A549 (cell line): Measurements from ENCODE around the gene ZNF337. TPM values are rescaled to one million over a fixed set of nuclear protein-coding genes. Genes with fewer than 3 reads are reported as not detected.
"Not testable (repeated sequence)": the region's sequence is repeated elsewhere in the genome, so short reads cannot be mapped to it uniquely, and the experiment has no call there.

Experiments used
- ATAC-seq, 2 experiments: fragments of 200-7000 bp in 1 of 2; fragments of >200 bp in 1 of 2; cut with Nextera tagmentation in 1 of 2; cut with Tn5 transposase in 1 of 2; 3 replicates each; pipeline versions ENCODE4 v1.8.0 to v1.9.1; 2018 to 2020; ENCODE audit warnings: mild to moderate bottlenecking in 1 of 2, moderate library complexity in 1 of 2
- CTCF ChIA-PET: fragments of 300-600 bp; sonication (Branson Sonifier 250); formaldehyde crosslinking; extraction: SDS; loops from one replicate; lab custom pipeline; 2021; ENCODE audit warnings: antibody characterized with exemption, inconsistent platforms; lab: Yijun Ruan, JAX
- POLR2A ChIA-PET: fragments of 350-600 bp; formaldehyde crosslinking; extraction: SDS; loops from one replicate; lab custom pipeline; 2021; ENCODE audit warnings: antibody characterized with exemption, inconsistent platforms; lab: Yijun Ruan, JAX
- DNase-seq, 2 experiments: peaks; one replicate each; pipeline versions ENCODE4 v3.0.0 to v3.0.0-alpha.2; 2011 to 2016; ENCODE audit warnings: low read depth in 1 of 2, low spot score in 1 of 2
- FAIRE-seq: peaks from 2 replicates; lab custom pipeline; 2011; peaks lifted over from hg19 to GRCh38; lab: Jason Lieb, UNC
- H3K27ac ChIP-seq, 2 experiments: fragments of >200 bp; sonication (Bioruptor Twin); formaldehyde crosslinking; 3 replicates each; pipeline ENCODE4 v1.5.1; 2016 to 2017
- H3K4me1 ChIP-seq: fragments of >200 bp; sonication (Bioruptor Twin); formaldehyde crosslinking; 3 replicates; pipeline ENCODE4 v1.6.1; 2016
- H3K4me2 ChIP-seq: fragments of >200 bp; sonication (Bioruptor Twin); formaldehyde crosslinking; 3 replicates; pipeline ENCODE4 v1.6.1; 2016
- H3K4me3 ChIP-seq: fragments of >200 bp; sonication (Bioruptor Twin); formaldehyde crosslinking; 3 replicates; pipeline ENCODE4 v1.5.1; 2016
- H3K9me3 ChIP-seq: fragments of >200 bp; sonication (Bioruptor Twin); formaldehyde crosslinking; 3 replicates; pipeline ENCODE4 v1.6.1; 2016
- CBX8 ChIP-seq: fragments of 200-600 bp; sonication (generic); IDR thresholded peaks from 2 replicates; pipeline ENCODE4 v1.6.1; 2016
- CEBPB ChIP-seq, 2 experiments: fragments of >200 bp in 1 of 2; sonication (Bioruptor Twin) in 1 of 2; formaldehyde crosslinking in 1 of 2; IDR thresholded peaks; 2 replicates each; pipeline ENCODE4 v1.6.1; 2012 to 2016
- EP300 ChIP-seq, 2 experiments: fragments of >200 bp; sonication (Bioruptor Twin); formaldehyde crosslinking; IDR thresholded peaks; 2 replicates in 1 of 2; 3 replicates in 1 of 2; pipeline ENCODE4 v1.6.1; 2016 to 2017
- ESRRA ChIP-seq: fragments of 150-350 bp; IDR thresholded peaks from 2 replicates; pipeline ENCODE4 v1.6.1; 2014; ENCODE audit warnings: mild to moderate bottlenecking, low read length, borderline replicate concordance
- FOSL2 ChIP-seq, 2 experiments: fragments of 450-650 bp in 1 of 2; fragments of >200 bp in 1 of 2; sonication (Bioruptor Twin) in 1 of 2; formaldehyde crosslinking; IDR thresholded peaks; 2 replicates each; pipeline versions ENCODE4 v1.5.0 to v1.6.1; 2016 to 2020; ENCODE audit warnings: mild to moderate bottlenecking in 1 of 2, moderate library complexity in 1 of 2
- NFE2L2 ChIP-seq: fragments of 150-350 bp; conservative IDR thresholded peaks from 2 replicates; pipeline ENCODE4 v1.6.1; 2014; ENCODE audit warnings: low read length
- PHF8 ChIP-seq: fragments of 200-600 bp; sonication (generic); IDR thresholded peaks from 2 replicates; pipeline ENCODE4 v1.6.1; 2016; ENCODE audit warnings: low read depth, mild to moderate bottlenecking, antibody characterized with exemption, moderate library complexity, borderline replicate concordance
- RAD21 ChIP-seq, 2 experiments: fragments of >200 bp in 1 of 2; sonication (Bioruptor Twin) in 1 of 2; formaldehyde crosslinking in 1 of 2; IDR thresholded peaks in 1 of 2; conservative IDR thresholded peaks in 1 of 2; 2 replicates in 1 of 2; 3 replicates in 1 of 2; pipeline ENCODE4 v1.6.1; 2012 to 2018; ENCODE audit warnings: inconsistent platforms in 1 of 2
- RARB ChIP-seq: fragments of 250-450 bp; sonication (Bioruptor Pico); IDR thresholded peaks from 2 replicates; pipeline ENCODE4 v1.8.0; 2021; ENCODE audit warnings: mild to moderate bottlenecking, moderate library complexity
- RNF2 ChIP-seq: fragments of 200-600 bp; sonication (generic); IDR thresholded peaks from 2 replicates; pipeline ENCODE4 v1.6.1; 2016; ENCODE audit warnings: low read depth, mild to moderate bottlenecking, antibody characterized with exemption, moderate library complexity, borderline replicate concordance
- ZC3H11A ChIP-seq: fragments of 450-650 bp; IDR thresholded peaks from 2 replicates; pipeline ENCODE4 v1.6.1; 2014; ENCODE audit warnings: antibody characterized with exemption, mild to moderate bottlenecking
- ZNF302 ChIP-seq: fragments of 250-450 bp; sonication (Bioruptor Pico); IDR thresholded peaks from 2 replicates; pipeline ENCODE4 v1.9.0; 2021; ENCODE audit warnings: inconsistent platforms, mild to moderate bottlenecking, moderate library complexity
- WGBS: methylation state at CpG from one replicate; pipeline ENCODE4 v1.1.6; 2017; ENCODE audit errors: missing lambda C conversion rate; 5-methylcytosine and 5-hydroxymethylcytosine counted together
- polyA plus RNA-seq, 4 experiments: library from polyadenylated mRNA; depleted of rRNA in 3 of 4; stranded (reverse); fragments of >200 nt; fragmentation: RNase III in 1 of 4; extraction: RNeasy Plus Mini Kit Qiagen cat#74134 plus additional on column Dnase treatment in 1 of 4; gene quantifications; 2 replicates in 3 of 4; 3 replicates in 1 of 4; pipeline ENCODE4 v1.2.3, GENCODE V29; 2011 to 2017
- TF ChIP-seq, protein P1 (sequence below): fragments of >200 bp; sonication (Bioruptor Twin); formaldehyde crosslinking; IDR thresholded peaks from 3 replicates; pipeline ENCODE4 v1.5.1; 2016
- TF ChIP-seq, protein P2 (sequence below): fragments of 200-600 bp; sonication (generic); IDR thresholded peaks from 2 replicates; pipeline ENCODE4 v1.6.1; 2016; ENCODE audit warnings: antibody characterized with exemption, mild to moderate bottlenecking, moderate library complexity
- TF ChIP-seq, protein P3 (sequence below): fragments of >200 bp; sonication (Bioruptor Twin); formaldehyde crosslinking; IDR thresholded peaks from 3 replicates; pipeline ENCODE4 v1.6.1; 2016

Gene ZNF337
- polyA plus RNA-seq, 2 of the 4 experiments (the other 2 are of a cell fraction) = 16.5 to 25.4 TPM

DNA sequence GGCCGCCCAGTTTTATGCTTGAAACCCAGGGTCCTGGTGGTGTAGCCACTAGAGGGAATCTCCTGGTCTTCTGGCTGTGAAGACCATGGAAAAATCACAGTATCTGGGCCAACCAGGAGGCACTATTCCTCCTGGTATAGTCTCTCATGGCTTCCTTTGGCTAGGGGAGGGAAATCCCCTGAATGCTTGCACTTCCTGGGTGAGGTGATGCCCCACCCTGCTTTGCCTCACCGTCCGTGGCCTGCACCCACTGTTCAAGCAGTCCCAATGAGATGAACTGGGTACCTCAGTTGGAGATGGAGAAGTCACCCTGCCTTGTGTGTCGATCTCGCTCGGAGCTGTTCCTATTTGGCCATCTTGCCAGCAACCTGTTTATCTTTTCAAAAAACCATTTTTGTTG, 10.1 kb upstream of the ZNF337 start (continued):
- TF ChIP-seq ESRRA (no peak), CEBPB (IDR thresholded peaks at IDR 0.05) (no peak), NFE2L2 (no peak), RNF2 (no peak), PHF8 (no peak)
- TF ChIP-seq, protein P1, sequence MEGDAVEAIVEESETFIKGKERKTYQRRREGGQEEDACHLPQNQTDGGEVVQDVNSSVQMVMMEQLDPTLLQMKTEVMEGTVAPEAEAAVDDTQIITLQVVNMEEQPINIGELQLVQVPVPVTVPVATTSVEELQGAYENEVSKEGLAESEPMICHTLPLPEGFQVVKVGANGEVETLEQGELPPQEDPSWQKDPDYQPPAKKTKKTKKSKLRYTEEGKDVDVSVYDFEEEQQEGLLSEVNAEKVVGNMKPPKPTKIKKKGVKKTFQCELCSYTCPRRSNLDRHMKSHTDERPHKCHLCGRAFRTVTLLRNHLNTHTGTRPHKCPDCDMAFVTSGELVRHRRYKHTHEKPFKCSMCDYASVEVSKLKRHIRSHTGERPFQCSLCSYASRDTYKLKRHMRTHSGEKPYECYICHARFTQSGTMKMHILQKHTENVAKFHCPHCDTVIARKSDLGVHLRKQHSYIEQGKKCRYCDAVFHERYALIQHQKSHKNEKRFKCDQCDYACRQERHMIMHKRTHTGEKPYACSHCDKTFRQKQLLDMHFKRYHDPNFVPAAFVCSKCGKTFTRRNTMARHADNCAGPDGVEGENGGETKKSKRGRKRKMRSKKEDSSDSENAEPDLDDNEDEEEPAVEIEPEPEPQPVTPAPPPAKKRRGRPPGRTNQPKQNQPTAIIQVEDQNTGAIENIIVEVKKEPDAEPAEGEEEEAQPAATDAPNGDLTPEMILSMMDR = no peak
- TF ChIP-seq, protein P2, sequence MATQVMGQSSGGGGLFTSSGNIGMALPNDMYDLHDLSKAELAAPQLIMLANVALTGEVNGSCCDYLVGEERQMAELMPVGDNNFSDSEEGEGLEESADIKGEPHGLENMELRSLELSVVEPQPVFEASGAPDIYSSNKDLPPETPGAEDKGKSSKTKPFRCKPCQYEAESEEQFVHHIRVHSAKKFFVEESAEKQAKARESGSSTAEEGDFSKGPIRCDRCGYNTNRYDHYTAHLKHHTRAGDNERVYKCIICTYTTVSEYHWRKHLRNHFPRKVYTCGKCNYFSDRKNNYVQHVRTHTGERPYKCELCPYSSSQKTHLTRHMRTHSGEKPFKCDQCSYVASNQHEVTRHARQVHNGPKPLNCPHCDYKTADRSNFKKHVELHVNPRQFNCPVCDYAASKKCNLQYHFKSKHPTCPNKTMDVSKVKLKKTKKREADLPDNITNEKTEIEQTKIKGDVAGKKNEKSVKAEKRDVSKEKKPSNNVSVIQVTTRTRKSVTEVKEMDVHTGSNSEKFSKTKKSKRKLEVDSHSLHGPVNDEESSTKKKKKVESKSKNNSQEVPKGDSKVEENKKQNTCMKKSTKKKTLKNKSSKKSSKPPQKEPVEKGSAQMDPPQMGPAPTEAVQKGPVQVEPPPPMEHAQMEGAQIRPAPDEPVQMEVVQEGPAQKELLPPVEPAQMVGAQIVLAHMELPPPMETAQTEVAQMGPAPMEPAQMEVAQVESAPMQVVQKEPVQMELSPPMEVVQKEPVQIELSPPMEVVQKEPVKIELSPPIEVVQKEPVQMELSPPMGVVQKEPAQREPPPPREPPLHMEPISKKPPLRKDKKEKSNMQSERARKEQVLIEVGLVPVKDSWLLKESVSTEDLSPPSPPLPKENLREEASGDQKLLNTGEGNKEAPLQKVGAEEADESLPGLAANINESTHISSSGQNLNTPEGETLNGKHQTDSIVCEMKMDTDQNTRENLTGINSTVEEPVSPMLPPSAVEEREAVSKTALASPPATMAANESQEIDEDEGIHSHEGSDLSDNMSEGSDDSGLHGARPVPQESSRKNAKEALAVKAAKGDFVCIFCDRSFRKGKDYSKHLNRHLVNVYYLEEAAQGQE = no peak

DNA sequence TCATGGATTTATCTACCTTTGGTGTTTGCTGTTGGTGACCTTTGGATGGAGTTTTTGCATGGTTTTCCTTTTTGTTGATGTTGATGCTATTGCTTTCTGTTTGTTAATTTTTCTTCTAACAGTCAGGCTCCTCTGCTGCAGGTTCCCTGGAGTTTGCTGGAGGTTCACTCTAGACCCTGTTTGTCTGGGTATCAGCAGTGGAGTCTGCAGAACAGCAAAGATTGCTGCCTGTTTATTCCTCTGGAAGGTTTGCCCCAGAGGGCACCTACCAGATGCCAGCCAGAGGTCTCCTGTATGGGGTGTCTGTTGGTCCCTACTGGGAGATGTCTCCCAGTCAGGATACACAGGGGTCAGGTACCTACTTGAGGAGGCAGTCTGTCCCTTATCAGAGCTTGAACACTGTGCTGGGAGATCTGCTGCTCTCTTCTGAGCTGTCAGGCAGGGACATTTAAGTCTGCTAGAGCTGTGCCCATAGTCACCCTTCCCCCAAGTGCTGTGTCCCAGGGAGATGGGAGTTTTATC, 9.2 kb upstream of the ZNF337 start:
- POLR2A ChIA-PET = no interaction called here

DNA sequence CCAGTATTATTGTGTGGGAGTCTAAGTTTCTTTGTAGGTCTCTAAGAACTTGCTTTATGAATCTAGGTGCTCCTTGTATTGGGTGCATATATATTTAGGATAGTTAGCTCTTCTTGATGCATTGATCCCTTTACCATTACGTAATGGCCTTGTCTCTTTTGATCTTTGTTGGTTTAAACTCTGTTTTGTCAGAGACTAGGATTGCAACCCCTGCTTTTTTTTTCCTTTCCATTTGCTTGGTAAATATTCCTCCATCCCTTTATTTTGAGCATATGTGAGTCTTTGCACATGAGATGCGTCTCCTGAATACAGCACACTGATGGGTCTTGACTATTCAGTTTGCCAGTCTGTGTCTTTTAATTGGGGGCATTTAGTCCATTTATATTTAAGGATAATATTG, 7.7 kb upstream of the ZNF337 start:
- not testable (repeated sequence) for FAIRE-seq
- 65% methylated on average over 2 of the region's 2 CpGs for WGBS

More for the DNA sequence above, 9.2 kb upstream of the ZNF337 start:
- Histone ChIP-seq H3K4me1 (no peaks in the 10 kb centered on the region), H3K4me2 (no peak overlapping the region), H3K4me3 (no peak overlapping the region), H3K27ac (no peak overlapping the region), H3K9me3 (peaks cover 7% of the 10 kb centered on the region; the same call in 1 of the 3 replicates)
- DNase-seq = no peak
- TF ChIP-seq CEBPB (IDR thresholded peaks at IDR 0.05) = no peak
- TF ChIP-seq, protein P3, sequence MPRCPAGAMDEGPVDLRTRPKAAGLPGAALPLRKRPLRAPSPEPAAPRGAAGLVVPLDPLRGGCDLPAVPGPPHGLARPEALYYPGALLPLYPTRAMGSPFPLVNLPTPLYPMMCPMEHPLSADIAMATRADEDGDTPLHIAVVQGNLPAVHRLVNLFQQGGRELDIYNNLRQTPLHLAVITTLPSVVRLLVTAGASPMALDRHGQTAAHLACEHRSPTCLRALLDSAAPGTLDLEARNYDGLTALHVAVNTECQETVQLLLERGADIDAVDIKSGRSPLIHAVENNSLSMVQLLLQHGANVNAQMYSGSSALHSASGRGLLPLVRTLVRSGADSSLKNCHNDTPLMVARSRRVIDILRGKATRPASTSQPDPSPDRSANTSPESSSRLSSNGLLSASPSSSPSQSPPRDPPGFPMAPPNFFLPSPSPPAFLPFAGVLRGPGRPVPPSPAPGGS = no peak
- TF ChIP-seq CBX8 = no peak
- TF ChIP-seq ZNF302 (CRISPR knock-in tag) = no peak
- no peak for TF ChIP-seq ZC3H11A
- no peak for TF ChIP-seq RNF2
- no peak for TF ChIP-seq RAD21 (conservative IDR thresholded peaks at IDR 0.05 in 1 of 2, IDR thresholded peaks at IDR 0.05 in 1 of 2)
- no peak for TF ChIP-seq EP300 (IDR thresholded peaks at IDR 0.05)
- TF ChIP-seq RARB (CRISPR knock-in tag) = no peak
- TF ChIP-seq ESRRA = no peak
- no peak for TF ChIP-seq FOSL2 (IDR thresholded peaks at IDR 0.05)
- TF ChIP-seq FOSL2 (CRISPR knock-in tag; IDR thresholded peaks at IDR 0.05) = no peak
- FAIRE-seq = no peak
- CTCF ChIA-PET = no interaction called here
- ATAC-seq = no peak

DNA sequence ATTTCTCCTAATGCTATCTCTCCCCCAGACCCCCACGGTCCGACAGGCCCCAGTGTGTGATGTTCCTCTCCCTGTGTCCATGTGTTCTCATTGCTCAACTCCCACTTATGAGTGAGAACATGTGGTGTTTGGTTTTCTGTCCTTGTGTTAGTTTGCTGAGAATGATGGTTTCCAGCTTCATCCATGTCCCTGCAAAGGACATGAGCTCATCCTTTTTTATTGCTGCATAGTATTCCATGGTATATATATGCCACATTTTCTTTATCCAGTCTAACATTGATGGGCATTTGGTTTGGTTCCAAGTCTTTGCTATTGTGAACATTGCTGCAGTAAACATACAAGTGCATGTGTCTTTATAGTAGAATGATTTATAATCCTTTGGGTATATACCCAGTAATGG, 4.2 kb upstream of the ZNF337 start:
- H3K27ac ChIP-seq, FAIRE-seq, H3K4me2 ChIP-seq, ATAC-seq, H3K4me3 ChIP-seq, CTCF ChIA-PET, DNase-seq, POLR2A ChIA-PET, H3K4me1 ChIP-seq: not testable (repeated sequence)
- peaks cover 18% of the 10 kb centered on the region; the same call in 2 of the 3 replicates for H3K9me3 ChIP-seq
- 65% methylated on average over 2 of the region's 2 CpGs for WGBS

More for the DNA sequence above, 7.7 kb upstream of the ZNF337 start:
- H3K4me2 ChIP-seq, H3K4me3 ChIP-seq, H3K27ac ChIP-seq, DNase-seq, CTCF ChIA-PET, ATAC-seq, H3K4me1 ChIP-seq, POLR2A ChIA-PET: not testable (repeated sequence)
- peaks cover 15% of the 10 kb centered on the region; the same call in 2 of the 3 replicates for H3K9me3 ChIP-seq
